Fibroblast of mammary gland (primary cell): Measurements from ENCODE around the gene DAPK1.

Experiments
- DNase-seq: peaks from one replicate; pipeline ENCODE4 v3.0.0-alpha.2; 2010; ENCODE audit warnings: low read depth
- H3K4me3 ChIP-seq: 2 replicates; pipeline ENCODE4 v1.5.1; 2011; ENCODE audit warnings: low read depth, mild to moderate bottlenecking, low read length, moderate library complexity; ENCODE audit not compliant: control insufficient read depth
- CTCF ChIP-seq: conservative IDR thresholded peaks from 2 replicates; pipeline ENCODE4 v1.5.1; 2011; ENCODE audit warnings: low read depth, low read length, inconsistent platforms; ENCODE audit not compliant: control insufficient read depth, insufficient read depth

DAPK1 gene

GRCh38 chr9:87672586-87672985, 174.9 kb downstream of the DAPK1 start:
- no peak for DNase-seq
- H3K4me3 ChIP-seq, result no peak overlapping the region

GRCh38 chr9:87673446-87674120, 175.9 kb downstream of the DAPK1 start:
- H3K4me3 ChIP-seq, result no peak overlapping the region
- TF ChIP-seq CTCF, result no peak
- no peak for DNase-seq

More at GRCh38 chr9:87672586-87672985, 174.9 kb downstream of the DAPK1 start:
- TF ChIP-seq CTCF, result no peak

GRCh38 chr9:87674565-87675299, 177.1 kb downstream of the DAPK1 start:
- no peak for DNase-seq
- TF ChIP-seq CTCF, result no peak
- no peak overlapping the region for H3K4me3 ChIP-seq

- TF ChIP-seq CTCF, result no peak
- H3K4me3 ChIP-seq, result no peak overlapping the region
- DNase-seq, result no peak
These were observed 178.3 kb downstream of the DAPK1 start for GRCh38 chr9:87675906-87676515.

- no peak for TF ChIP-seq CTCF
- no peak for DNase-seq
- H3K4me3 ChIP-seq, result no peak overlapping the region
These were observed 179.5 kb downstream of the DAPK1 start for GRCh38 chr9:87676976-87677775.
